Measurements from ENCODE around the gene CXCL3.

DNA sequence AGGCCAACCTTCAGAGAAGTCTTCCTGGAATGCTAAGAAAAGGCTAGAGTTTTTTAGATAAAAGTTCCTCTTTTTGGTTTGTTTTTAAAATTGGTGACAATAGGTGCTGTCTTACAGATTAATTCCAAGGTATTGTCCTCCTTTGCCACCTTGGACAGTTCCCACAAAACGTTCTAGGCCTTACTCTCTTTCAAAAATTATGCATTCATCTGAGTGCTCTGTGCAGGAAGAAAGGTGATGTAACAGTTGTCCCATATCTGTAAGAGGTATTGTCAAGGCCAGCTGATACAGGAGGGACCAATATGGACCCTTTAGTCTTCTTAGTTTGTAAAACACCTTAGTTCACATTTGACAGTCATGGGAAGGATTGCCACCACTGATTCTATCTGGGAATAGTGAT lies 24.2 kb downstream of the CXCL3 start:
- TF ChIP-seq, protein P1, sequence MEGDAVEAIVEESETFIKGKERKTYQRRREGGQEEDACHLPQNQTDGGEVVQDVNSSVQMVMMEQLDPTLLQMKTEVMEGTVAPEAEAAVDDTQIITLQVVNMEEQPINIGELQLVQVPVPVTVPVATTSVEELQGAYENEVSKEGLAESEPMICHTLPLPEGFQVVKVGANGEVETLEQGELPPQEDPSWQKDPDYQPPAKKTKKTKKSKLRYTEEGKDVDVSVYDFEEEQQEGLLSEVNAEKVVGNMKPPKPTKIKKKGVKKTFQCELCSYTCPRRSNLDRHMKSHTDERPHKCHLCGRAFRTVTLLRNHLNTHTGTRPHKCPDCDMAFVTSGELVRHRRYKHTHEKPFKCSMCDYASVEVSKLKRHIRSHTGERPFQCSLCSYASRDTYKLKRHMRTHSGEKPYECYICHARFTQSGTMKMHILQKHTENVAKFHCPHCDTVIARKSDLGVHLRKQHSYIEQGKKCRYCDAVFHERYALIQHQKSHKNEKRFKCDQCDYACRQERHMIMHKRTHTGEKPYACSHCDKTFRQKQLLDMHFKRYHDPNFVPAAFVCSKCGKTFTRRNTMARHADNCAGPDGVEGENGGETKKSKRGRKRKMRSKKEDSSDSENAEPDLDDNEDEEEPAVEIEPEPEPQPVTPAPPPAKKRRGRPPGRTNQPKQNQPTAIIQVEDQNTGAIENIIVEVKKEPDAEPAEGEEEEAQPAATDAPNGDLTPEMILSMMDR (conservative IDR thresholded peaks at IDR 0.05 in 1 of 2, IDR thresholded peaks at IDR 0.05 in 1 of 2; ENCODE audit: extremely low read depth in 1 of 2, insufficient read depth in 1 of 2, low read depth in 1 of 2, low read length in 2 of 2) = no peak
- no peak for TF ChIP-seq EZH2 (IDR thresholded peaks at IDR 0.05; ENCODE audit: borderline replicate concordance, low read length)
